ENCODE results near the gene POGLUT2. TPM values are rescaled to one million over a fixed set of nuclear protein-coding genes. Genes with fewer than 3 reads are reported as not detected.

The POGLUT2 gene
- total and polyA plus RNA-seq, 10 of the 15 experiments (the other 5 are each of a cell fraction or from before 2014, with no cell fraction given), result 2.9 to 11.3 (median 7.6) TPM

DNA sequence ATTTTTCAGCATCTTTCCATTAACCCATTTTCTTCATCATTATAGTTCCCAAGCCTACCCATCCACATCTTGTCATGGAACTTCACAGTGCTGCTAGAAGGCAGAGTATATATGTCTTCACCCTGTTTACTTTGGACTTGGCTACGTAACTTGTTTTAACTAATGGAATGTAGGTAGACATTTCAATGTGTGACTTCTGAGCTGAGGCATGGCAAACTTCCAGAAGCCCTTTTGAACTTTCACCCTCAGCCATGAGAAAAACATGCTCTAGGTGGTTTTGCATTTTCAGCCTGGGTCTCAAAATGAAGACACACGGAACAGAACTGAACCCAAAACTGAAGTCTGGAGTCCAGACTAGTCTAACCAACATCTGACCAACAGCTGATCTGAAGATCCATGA lies 28.3 kb downstream of the POGLUT2 start (continued):
- TF ChIP-seq, protein P1, sequence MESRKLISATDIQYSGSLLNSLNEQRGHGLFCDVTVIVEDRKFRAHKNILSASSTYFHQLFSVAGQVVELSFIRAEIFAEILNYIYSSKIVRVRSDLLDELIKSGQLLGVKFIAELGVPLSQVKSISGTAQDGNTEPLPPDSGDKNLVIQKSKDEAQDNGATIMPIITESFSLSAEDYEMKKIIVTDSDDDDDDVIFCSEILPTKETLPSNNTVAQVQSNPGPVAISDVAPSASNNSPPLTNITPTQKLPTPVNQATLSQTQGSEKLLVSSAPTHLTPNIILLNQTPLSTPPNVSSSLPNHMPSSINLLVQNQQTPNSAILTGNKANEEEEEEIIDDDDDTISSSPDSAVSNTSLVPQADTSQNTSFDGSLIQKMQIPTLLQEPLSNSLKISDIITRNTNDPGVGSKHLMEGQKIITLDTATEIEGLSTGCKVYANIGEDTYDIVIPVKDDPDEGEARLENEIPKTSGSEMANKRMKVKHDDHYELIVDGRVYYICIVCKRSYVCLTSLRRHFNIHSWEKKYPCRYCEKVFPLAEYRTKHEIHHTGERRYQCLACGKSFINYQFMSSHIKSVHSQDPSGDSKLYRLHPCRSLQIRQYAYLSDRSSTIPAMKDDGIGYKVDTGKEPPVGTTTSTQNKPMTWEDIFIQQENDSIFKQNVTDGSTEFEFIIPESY (IDR thresholded peaks at IDR 0.05), result no peak
- TF ChIP-seq, protein P2, sequence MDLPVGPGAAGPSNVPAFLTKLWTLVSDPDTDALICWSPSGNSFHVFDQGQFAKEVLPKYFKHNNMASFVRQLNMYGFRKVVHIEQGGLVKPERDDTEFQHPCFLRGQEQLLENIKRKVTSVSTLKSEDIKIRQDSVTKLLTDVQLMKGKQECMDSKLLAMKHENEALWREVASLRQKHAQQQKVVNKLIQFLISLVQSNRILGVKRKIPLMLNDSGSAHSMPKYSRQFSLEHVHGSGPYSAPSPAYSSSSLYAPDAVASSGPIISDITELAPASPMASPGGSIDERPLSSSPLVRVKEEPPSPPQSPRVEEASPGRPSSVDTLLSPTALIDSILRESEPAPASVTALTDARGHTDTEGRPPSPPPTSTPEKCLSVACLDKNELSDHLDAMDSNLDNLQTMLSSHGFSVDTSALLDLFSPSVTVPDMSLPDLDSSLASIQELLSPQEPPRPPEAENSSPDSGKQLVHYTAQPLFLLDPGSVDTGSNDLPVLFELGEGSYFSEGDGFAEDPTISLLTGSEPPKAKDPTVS (IDR thresholded peaks at IDR 0.05; ENCODE audit: low read depth, low read length), result no peak
- no peak for TF ChIP-seq ETV6 (conservative IDR thresholded peaks at IDR 0.05 in 1 of 2, IDR thresholded peaks at IDR 0.05 in 1 of 2; ENCODE audit: borderline replicate concordance in 1 of 2, low read depth in 1 of 2)
- TF ChIP-seq, protein P3, sequence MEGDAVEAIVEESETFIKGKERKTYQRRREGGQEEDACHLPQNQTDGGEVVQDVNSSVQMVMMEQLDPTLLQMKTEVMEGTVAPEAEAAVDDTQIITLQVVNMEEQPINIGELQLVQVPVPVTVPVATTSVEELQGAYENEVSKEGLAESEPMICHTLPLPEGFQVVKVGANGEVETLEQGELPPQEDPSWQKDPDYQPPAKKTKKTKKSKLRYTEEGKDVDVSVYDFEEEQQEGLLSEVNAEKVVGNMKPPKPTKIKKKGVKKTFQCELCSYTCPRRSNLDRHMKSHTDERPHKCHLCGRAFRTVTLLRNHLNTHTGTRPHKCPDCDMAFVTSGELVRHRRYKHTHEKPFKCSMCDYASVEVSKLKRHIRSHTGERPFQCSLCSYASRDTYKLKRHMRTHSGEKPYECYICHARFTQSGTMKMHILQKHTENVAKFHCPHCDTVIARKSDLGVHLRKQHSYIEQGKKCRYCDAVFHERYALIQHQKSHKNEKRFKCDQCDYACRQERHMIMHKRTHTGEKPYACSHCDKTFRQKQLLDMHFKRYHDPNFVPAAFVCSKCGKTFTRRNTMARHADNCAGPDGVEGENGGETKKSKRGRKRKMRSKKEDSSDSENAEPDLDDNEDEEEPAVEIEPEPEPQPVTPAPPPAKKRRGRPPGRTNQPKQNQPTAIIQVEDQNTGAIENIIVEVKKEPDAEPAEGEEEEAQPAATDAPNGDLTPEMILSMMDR (IDR thresholded peaks at IDR 0.05 in 2 of 3, conservative IDR thresholded peaks at IDR 0.05 in 1 of 3; ENCODE audit: control insufficient read depth in 2 of 3, extremely low read depth in 1 of 3, insufficient read depth in 1 of 3, low read depth in 3 of 3, low read length in 3 of 3), result no peak
- TF ChIP-seq SPI1 (IDR thresholded peaks at IDR 0.05; ENCODE audit: borderline replicate concordance, insufficient read depth, low read depth, low read length), result no peak
- no peak for TF ChIP-seq ZZZ3 (IDR thresholded peaks at IDR 0.05; ENCODE audit: control insufficient read depth, insufficient read length, low read depth)
- TF ChIP-seq ZNF384 (IDR thresholded peaks at IDR 0.05; ENCODE audit: borderline replicate concordance, low read depth, low read length), result no peak
- no peak for TF ChIP-seq TBL1XR1 (IDR thresholded peaks at IDR 0.05; ENCODE audit: low read depth, low read length)
- TF ChIP-seq SMARCA5 (IDR thresholded peaks at IDR 0.05), result no peak
- TF ChIP-seq FOXK2 (IDR thresholded peaks at IDR 0.05), result no peak
